ENCODE measurements around the gene TXNRD1. TPM values are rescaled to one million over a fixed set of nuclear protein-coding genes. Genes with fewer than 3 reads are reported as not detected.

The TXNRD1 gene
- total RNA-seq, 3 donors from 2014 or later: 76.0 to 117 (median 77.5) TPM

GRCh38 chr12:104305349-104305748 lies 89.8 kb downstream of the TXNRD1 start:
- peaks cover 13% of the 10 kb centered on the region for H3K4me1 ChIP-seq (ENCODE audit: low read depth)
- no peak overlapping the region for H3K4me3 ChIP-seq
- intact Hi-C loops (cut with DNase I, micrococcal nuclease): no loop called here
- DNase-seq (no peak), ATAC-seq (no peak)
- no peak for TF ChIP-seq CTCF (IDR thresholded peaks at IDR 0.05)
- H3K36me3 ChIP-seq (ENCODE audit: low read depth): no peaks in the 10 kb centered on the region
- H3K9me3 ChIP-seq: no peaks in the 10 kb centered on the region

- H3K4me1 ChIP-seq (ENCODE audit: low read depth): peaks cover 10% of the 10 kb centered on the region
- no peak for ATAC-seq
- intact Hi-C loops (cut with DNase I, micrococcal nuclease): no loop called here
These were observed 90.8 kb downstream of the TXNRD1 start for GRCh38 chr12:104306376-104306775.

GRCh38 chr12:104306943-104307654 lies 91.5 kb downstream of the TXNRD1 start:
- no peak for TF ChIP-seq CTCF (IDR thresholded peaks at IDR 0.05)
- Histone ChIP-seq H3K9me3 (no peaks in the 10 kb centered on the region), H3K36me3 (ENCODE audit: low read depth) (no peaks in the 10 kb centered on the region), H3K4me1 (ENCODE audit: low read depth) (peaks cover 10% of the 10 kb centered on the region), H3K4me3 (no peak overlapping the region)
- DNase-seq (no peak), ATAC-seq (no peak)
- intact Hi-C loops (cut with DNase I, micrococcal nuclease): no loop called here

More at GRCh38 chr12:104306376-104306775, 90.8 kb downstream of the TXNRD1 start:
- no peak for DNase-seq
- Histone ChIP-seq H3K36me3 (ENCODE audit: low read depth) (no peaks in the 10 kb centered on the region), H3K4me3 (no peak overlapping the region), H3K9me3 (no peaks in the 10 kb centered on the region)
- no peak for TF ChIP-seq CTCF (IDR thresholded peaks at IDR 0.05)

GRCh38 chr12:104307655-104308000 lies 92.0 kb downstream of the TXNRD1 start:
- DNase-seq: no peak
- no peak for TF ChIP-seq CTCF (IDR thresholded peaks at IDR 0.05)
- no peak for ATAC-seq
- intact Hi-C loops (cut with DNase I, micrococcal nuclease): no loop called here
- H3K4me3 ChIP-seq: no peak overlapping the region
- H3K4me1 ChIP-seq (ENCODE audit: low read depth): peaks cover 10% of the 10 kb centered on the region
- no peaks in the 10 kb centered on the region for H3K9me3 ChIP-seq
- H3K36me3 ChIP-seq (ENCODE audit: low read depth): no peaks in the 10 kb centered on the region

GRCh38 chr12:104309446-104309993 lies 93.9 kb downstream of the TXNRD1 start:
- no peak for ATAC-seq
- H3K4me3 ChIP-seq: no peak overlapping the region
- peaks cover 4% of the 10 kb centered on the region for H3K36me3 ChIP-seq (ENCODE audit: low read depth)
- H3K4me1 ChIP-seq (ENCODE audit: low read depth): peaks cover 5% of the 10 kb centered on the region
- DNase-seq: no peak
- no peak for TF ChIP-seq CTCF (IDR thresholded peaks at IDR 0.05)
- no peaks in the 10 kb centered on the region for H3K9me3 ChIP-seq
- intact Hi-C loops (cut with DNase I, micrococcal nuclease): no loop called here

All from mucosa of descending colon (tissue), 3 donors.